Measurements from ENCODE around the gene VANGL1. TPM values are rescaled to one million over a fixed set of nuclear protein-coding genes. Genes with fewer than 3 reads are reported as not detected.

Gene VANGL1
- polyA plus RNA-seq, 1 experiment = 7.8 TPM

DNA sequence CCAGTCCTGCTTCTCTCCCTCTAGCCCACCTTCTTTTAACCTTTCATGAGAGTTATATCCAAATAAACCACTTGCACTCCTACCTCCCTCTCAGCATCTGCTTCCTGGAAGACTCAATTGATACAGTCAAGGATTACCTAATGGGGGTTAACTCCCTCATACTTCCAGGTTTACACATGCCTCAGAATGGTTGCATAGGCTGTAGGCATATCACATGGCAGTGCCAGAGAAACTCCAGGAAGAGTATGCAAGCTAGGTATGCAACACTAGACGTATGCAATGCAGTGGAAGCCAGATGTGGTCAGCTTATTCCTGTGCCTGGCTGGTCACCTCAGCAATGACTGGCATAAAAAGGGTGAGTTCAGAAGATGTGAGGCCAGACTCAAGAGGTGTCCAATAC is 32.7 kb upstream of the VANGL1 start:
- Histone ChIP-seq H3K27me3 (ENCODE audit: control insufficient read depth, insufficient read depth, low read length) (peaks cover 16% of the 10 kb centered on the region), H3K9me3 (ENCODE audit: control insufficient read depth, insufficient read depth, low read length) (0 out of 2 replicates have a peak, but pooled peaks cover 2% of the 10 kb centered on the region), H3K4me3 (ENCODE audit: low read depth, low read length) (no peak overlapping the region), H3K27ac (ENCODE audit: low read depth, low read length) (no peak overlapping the region)
- no peak for DNase-seq (ENCODE audit: low read depth, low spot score)
- TF ChIP-seq, protein P1, sequence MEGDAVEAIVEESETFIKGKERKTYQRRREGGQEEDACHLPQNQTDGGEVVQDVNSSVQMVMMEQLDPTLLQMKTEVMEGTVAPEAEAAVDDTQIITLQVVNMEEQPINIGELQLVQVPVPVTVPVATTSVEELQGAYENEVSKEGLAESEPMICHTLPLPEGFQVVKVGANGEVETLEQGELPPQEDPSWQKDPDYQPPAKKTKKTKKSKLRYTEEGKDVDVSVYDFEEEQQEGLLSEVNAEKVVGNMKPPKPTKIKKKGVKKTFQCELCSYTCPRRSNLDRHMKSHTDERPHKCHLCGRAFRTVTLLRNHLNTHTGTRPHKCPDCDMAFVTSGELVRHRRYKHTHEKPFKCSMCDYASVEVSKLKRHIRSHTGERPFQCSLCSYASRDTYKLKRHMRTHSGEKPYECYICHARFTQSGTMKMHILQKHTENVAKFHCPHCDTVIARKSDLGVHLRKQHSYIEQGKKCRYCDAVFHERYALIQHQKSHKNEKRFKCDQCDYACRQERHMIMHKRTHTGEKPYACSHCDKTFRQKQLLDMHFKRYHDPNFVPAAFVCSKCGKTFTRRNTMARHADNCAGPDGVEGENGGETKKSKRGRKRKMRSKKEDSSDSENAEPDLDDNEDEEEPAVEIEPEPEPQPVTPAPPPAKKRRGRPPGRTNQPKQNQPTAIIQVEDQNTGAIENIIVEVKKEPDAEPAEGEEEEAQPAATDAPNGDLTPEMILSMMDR (IDR thresholded peaks at IDR 0.05; ENCODE audit: low read depth, low read length) = no peak
- ChIA-PET CTCF (interaction anchor here (0.7 to 3.6 kb wide), 14 partner anchors 12 to 893 kb away, joined by 3 to 97 read pairs (median 8); no protein-coding TSS in a partner anchor), POLR2A (no interaction called here)

- Histone ChIP-seq H3K27me3 (ENCODE audit: control insufficient read depth, insufficient read depth, low read length) (peaks cover 26% of the 10 kb centered on the region), H3K4me3 (ENCODE audit: low read depth, low read length) (no peak overlapping the region), H3K27ac (ENCODE audit: low read depth, low read length) (no peak overlapping the region), H3K9me3 (ENCODE audit: control insufficient read depth, insufficient read depth, low read length) (no peaks in the 10 kb centered on the region)
- TF ChIP-seq, protein P1 (IDR thresholded peaks at IDR 0.05; ENCODE audit: low read depth, low read length) = no peak
- POLR2A ChIA-PET = no interaction called here
- DNase-seq (ENCODE audit: low read depth, low spot score) = no peak
- CTCF ChIA-PET = no interaction called here
Observed at GRCh38 chr1:115613767-115614166, 28.0 kb upstream of the VANGL1 start.

DNA sequence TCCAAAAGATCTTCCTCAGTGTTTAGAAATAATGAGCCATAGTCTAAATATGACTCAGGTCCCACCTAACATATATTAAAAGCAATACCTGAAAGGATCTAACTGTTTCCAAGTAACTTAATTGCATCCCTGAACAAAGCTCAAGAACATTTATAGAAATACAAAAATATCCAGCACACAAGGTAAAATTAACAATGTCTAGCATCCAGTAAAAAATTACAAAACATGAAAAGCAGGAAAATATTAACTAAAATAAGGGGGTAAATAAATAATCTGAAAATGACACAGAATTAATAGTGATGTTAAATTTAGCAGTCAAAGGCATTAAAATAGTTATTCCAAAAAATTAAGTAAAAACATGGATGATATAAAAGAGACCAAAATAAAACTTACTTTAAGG is 21.3 kb upstream of the VANGL1 start:
- ChIA-PET CTCF (no interaction called here), POLR2A (no interaction called here)
- Histone ChIP-seq H3K9me3 (ENCODE audit: control insufficient read depth, insufficient read depth, low read length) (peaks cover 4% of the 10 kb centered on the region; the same call in 1 of the 2 replicates), H3K27ac (ENCODE audit: low read depth, low read length) (no peak overlapping the region), H3K4me3 (ENCODE audit: low read depth, low read length) (no peak overlapping the region), H3K27me3 (ENCODE audit: control insufficient read depth, insufficient read depth, low read length) (peaks cover 6% of the 10 kb centered on the region)
- TF ChIP-seq, protein P1 (IDR thresholded peaks at IDR 0.05; ENCODE audit: low read depth, low read length) = no peak
- DNase-seq (ENCODE audit: low read depth, low spot score) = no peak

- Histone ChIP-seq H3K27me3 (ENCODE audit: control insufficient read depth, insufficient read depth, low read length) (peaks cover 6% of the 10 kb centered on the region), H3K9me3 (ENCODE audit: control insufficient read depth, insufficient read depth, low read length) (peaks cover 4% of the 10 kb centered on the region; the same call in 1 of the 2 replicates), H3K27ac (ENCODE audit: low read depth, low read length) (no peak overlapping the region), H3K4me3 (ENCODE audit: low read depth, low read length) (no peak overlapping the region)
- CTCF ChIA-PET = no interaction called here
- TF ChIP-seq, protein P1 (IDR thresholded peaks at IDR 0.05; ENCODE audit: low read depth, low read length) = no peak
- no peak for DNase-seq (ENCODE audit: low read depth, low spot score)
- POLR2A ChIA-PET = no interaction called here
Observed at GRCh38 chr1:115620950-115621349, 20.8 kb upstream of the VANGL1 start.

- ChIA-PET CTCF (interaction anchor here (1.0 to 1.1 kb wide), 2 partner anchors 16 to 162 kb away, joined by 3 to 4 read pairs; no protein-coding TSS in a partner anchor), POLR2A (no interaction called here)
- Histone ChIP-seq H3K27me3 (ENCODE audit: control insufficient read depth, insufficient read depth, low read length) (no peaks in the 10 kb centered on the region), H3K27ac (ENCODE audit: low read depth, low read length) (no peak overlapping the region), H3K4me3 (ENCODE audit: low read depth, low read length) (no peak overlapping the region), H3K9me3 (ENCODE audit: control insufficient read depth, insufficient read depth, low read length) (peaks cover 4% of the 10 kb centered on the region; the same call in 1 of the 2 replicates)
- DNase-seq (ENCODE audit: low read depth, low spot score) = no peak
- TF ChIP-seq, protein P1 (IDR thresholded peaks at IDR 0.05; ENCODE audit: low read depth, low read length) = no peak
Observed at GRCh38 chr1:115624859-115625258, 16.9 kb upstream of the VANGL1 start.

Measured in AG04450 (cell line).